Type B pancreatic cell (in vitro differentiated cells): ENCODE measurements around the gene ORAI3. TPM values are rescaled to one million over a fixed set of nuclear protein-coding genes. Genes with fewer than 3 reads are reported as not detected.

Experiments
- DNase-seq: peaks from one replicate; pipeline ENCODE4 v3.0.0; 2021; ENCODE audit warnings: mixed read lengths; ENCODE audit not compliant: unreplicated experiment; ENCODE audit errors: extremely low spot score
- H3K27ac Mint-ChIP-seq: 2 replicates; pipeline ENCODE4 v1.8.0; 2021; ENCODE audit warnings: mild to moderate bottlenecking, mixed read lengths
- H3K27me3 Mint-ChIP-seq: 2 replicates; pipeline ENCODE4 v1.8.0; 2021; ENCODE audit warnings: mixed read lengths
- H3K36me3 Mint-ChIP-seq: 2 replicates; pipeline ENCODE4 v1.8.0; 2021; ENCODE audit warnings: mixed read lengths
- H3K4me1 Mint-ChIP-seq: one replicate; pipeline ENCODE4 v1.8.0; 2021; ENCODE audit warnings: mixed read lengths; ENCODE audit not compliant: unreplicated experiment
- H3K4me3 Mint-ChIP-seq: 2 replicates; pipeline ENCODE4 v1.8.0; 2021; ENCODE audit warnings: mild to moderate bottlenecking, mixed read lengths
- H3K9me3 Mint-ChIP-seq: 2 replicates; pipeline ENCODE4 v1.8.0; 2021; ENCODE audit warnings: mixed read lengths
- CTCF ChIP-seq: fragments of 200-600 bp; sonication (generic); conservative IDR thresholded peaks from 2 replicates; pipeline ENCODE4 v1.5.0; 2021; ENCODE audit warnings: antibody characterized with exemption, mild to moderate bottlenecking
- total RNA-seq: library from RNA; stranded (reverse); gene quantifications from 2 replicates; pipeline ENCODE4 v1.2.1, GENCODE V29; 2021; ENCODE audit warnings: low replicate concordance

ORAI3 gene
- total RNA-seq, 1 donor from 2014 or later: 18.7 TPM

- Mint-ChIP-seq H3K27ac (no peak overlapping the region), H3K4me1 (peaks cover 4% of the 10 kb centered on the region), H3K36me3 (no peaks in the 10 kb centered on the region), H3K4me3 (no peak overlapping the region), H3K9me3 (no peaks in the 10 kb centered on the region), H3K27me3 (no peaks in the 10 kb centered on the region)
- DNase-seq: no peak
- no peak for TF ChIP-seq CTCF
Observed at GRCh38 chr16:30910427-30911029, 38.3 kb upstream of the ORAI3 start.

GRCh38 chr16:30912794-30913412 is 36.0 kb upstream of the ORAI3 start:
- Mint-ChIP-seq H3K27ac (no peak overlapping the region), H3K4me1 (peaks cover 4% of the 10 kb centered on the region), H3K9me3 (no peaks in the 10 kb centered on the region), H3K27me3 (no peaks in the 10 kb centered on the region), H3K4me3 (no peak overlapping the region), H3K36me3 (no peaks in the 10 kb centered on the region)
- TF ChIP-seq CTCF: no peak
- DNase-seq: no peak

- Mint-ChIP-seq H3K27ac (no peak overlapping the region), H3K27me3 (no peaks in the 10 kb centered on the region), H3K4me1 (no peaks in the 10 kb centered on the region), H3K36me3 (no peaks in the 10 kb centered on the region), H3K9me3 (no peaks in the 10 kb centered on the region), H3K4me3 (no peak overlapping the region)
- no peak for DNase-seq
- no peak for TF ChIP-seq CTCF
Observed at GRCh38 chr16:30914830-30915229, 34.0 kb upstream of the ORAI3 start.

GRCh38 chr16:30918614-30919013 is 30.3 kb upstream of the ORAI3 start:
- H3K27me3 Mint-ChIP-seq: no peaks in the 10 kb centered on the region
- no peak for DNase-seq

GRCh38 chr16:30920891-30921290 is 28.0 kb upstream of the ORAI3 start:
- no peak for DNase-seq
- Mint-ChIP-seq H3K4me3 (peak overlapping the region; percentile 58), H3K27me3 (no peaks in the 10 kb centered on the region), H3K36me3 (no peaks in the 10 kb centered on the region), H3K9me3 (no peaks in the 10 kb centered on the region), H3K4me1 (peaks cover 8% of the 10 kb centered on the region), H3K27ac (no peak overlapping the region)
- no peak for TF ChIP-seq CTCF

More at GRCh38 chr16:30918614-30919013, 30.3 kb upstream of the ORAI3 start:
- H3K27ac Mint-ChIP-seq: no peak overlapping the region
- H3K9me3 Mint-ChIP-seq: no peaks in the 10 kb centered on the region
- H3K4me1 Mint-ChIP-seq: no peaks in the 10 kb centered on the region
- no peak for TF ChIP-seq CTCF
- H3K36me3 Mint-ChIP-seq: no peaks in the 10 kb centered on the region
- no peak overlapping the region for H3K4me3 Mint-ChIP-seq

GRCh38 chr16:30921459-30921747 is 27.5 kb upstream of the ORAI3 start:
- DNase-seq: no peak
- Mint-ChIP-seq H3K27ac (peak overlapping the region; percentile 100), H3K27me3 (no peaks in the 10 kb centered on the region), H3K4me1 (peaks cover 13% of the 10 kb centered on the region), H3K9me3 (no peaks in the 10 kb centered on the region), H3K4me3 (peak overlapping the region; percentile 100), H3K36me3 (no peaks in the 10 kb centered on the region)
- no peak for TF ChIP-seq CTCF
